ENCODE measurements around the gene RABAC1. TPM values are rescaled to one million over a fixed set of nuclear protein-coding genes. Genes with fewer than 3 reads are reported as not detected.

RABAC1 gene
- total and polyA plus RNA-seq, 4 donors: 87.9 to 291 (median 263) TPM

DNA sequence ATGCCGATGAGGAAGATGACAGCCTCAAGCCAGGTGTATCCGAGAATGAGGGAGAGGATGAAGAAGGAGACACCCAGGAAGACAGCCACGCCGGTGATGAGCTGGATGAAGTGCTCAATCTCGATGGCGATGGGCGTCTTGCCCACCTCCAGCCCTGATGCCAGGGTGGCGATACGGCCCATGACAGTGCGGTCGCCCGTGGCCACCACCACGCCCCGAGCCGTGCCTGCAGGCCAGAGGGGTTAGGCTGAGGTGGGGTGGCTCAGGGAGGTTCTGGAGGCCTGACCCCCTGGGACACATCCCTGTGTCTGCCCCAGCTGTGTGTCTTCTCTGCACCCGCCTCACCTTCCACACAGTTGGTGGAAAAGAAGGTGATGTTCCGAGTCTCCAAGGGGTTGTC lies 25.8 kb upstream of the RABAC1 start:
- DNase-seq (no peak), ATAC-seq (ENCODE audit: insufficient read depth, low FRiP score) (no peak)
- Histone ChIP-seq H3K27me3 (ENCODE audit: control insufficient read depth in 3 of 3, insufficient read depth in 3 of 3, low read length in 2 of 3) (peaks cover 0 to 4% (median 0%) of the 10 kb centered on the region in 3 donors), H3K9ac (ENCODE audit: insufficient read depth in 1 of 2, low read length in 2 of 2) (no peak overlapping the region), H3K36me3 (ENCODE audit: control insufficient read depth in 4 of 4, insufficient read depth in 4 of 4, low read length in 4 of 4) (no peaks in the 10 kb centered on the region), H3K4me1 (ENCODE audit: control insufficient read depth in 5 of 5, insufficient read depth in 5 of 5, low read length in 5 of 5) (no peaks in the 10 kb centered on the region), H3K9me3 (ENCODE audit: control insufficient read depth in 4 of 4, insufficient read depth in 3 of 4, low read length in 3 of 4) (no peaks in the 10 kb centered on the region), H3K27ac (ENCODE audit: low read depth in 1 of 2, low read length in 1 of 2) (no peak overlapping the region), H3K4me3 (no peak overlapping the region)
- WGBS, 2 donors: 89 to 94% methylated on average over 17 of the region's 17 CpGs
- no peak for TF ChIP-seq CTCF (IDR thresholded peaks at IDR 0.05; ENCODE audit: control extremely low read depth, extremely low read depth)

GRCh38 chr19:41981724-41982123 lies 22.6 kb upstream of the RABAC1 start:
- WGBS, 2 donors: 84 to 89% methylated on average over 15 of the region's 15 CpGs
- H3K9ac ChIP-seq (ENCODE audit: insufficient read depth in 1 of 2, low read length in 2 of 2): no peak overlapping the region
- no peak for ATAC-seq (ENCODE audit: insufficient read depth, low FRiP score)

GRCh38 chr19:41978470-41978869 lies 19.3 kb upstream of the RABAC1 start:
- peaks cover 0 to 2% (median 0%) of the 10 kb centered on the region in 3 donors for H3K27me3 ChIP-seq (ENCODE audit: control insufficient read depth in 3 of 3, insufficient read depth in 3 of 3, low read length in 2 of 3)
- H3K4me1 ChIP-seq (ENCODE audit: control insufficient read depth in 5 of 5, insufficient read depth in 5 of 5, low read length in 5 of 5): no peaks in the 10 kb centered on the region
- ATAC-seq (ENCODE audit: insufficient read depth, low FRiP score) (no peak), DNase-seq (no peak)
- H3K27ac ChIP-seq (ENCODE audit: low read depth in 1 of 2, low read length in 1 of 2): no peak overlapping the region
- no peaks in the 10 kb centered on the region for H3K9me3 ChIP-seq (ENCODE audit: control insufficient read depth in 4 of 4, insufficient read depth in 3 of 4, low read length in 3 of 4)
- H3K4me3 ChIP-seq: no peak overlapping the region
- no peaks in the 10 kb centered on the region for H3K36me3 ChIP-seq (ENCODE audit: control insufficient read depth in 4 of 4, insufficient read depth in 4 of 4, low read length in 4 of 4)
- TF ChIP-seq CTCF (IDR thresholded peaks at IDR 0.05; ENCODE audit: control extremely low read depth, extremely low read depth): no peak
- H3K9ac ChIP-seq (ENCODE audit: insufficient read depth in 1 of 2, low read length in 2 of 2): no peak overlapping the region
- WGBS, 2 donors: 90% methylated on average over 17 of the region's 17 CpGs

More at GRCh38 chr19:41981724-41982123, 22.6 kb upstream of the RABAC1 start:
- no peaks in the 10 kb centered on the region for H3K9me3 ChIP-seq (ENCODE audit: control insufficient read depth in 4 of 4, insufficient read depth in 3 of 4, low read length in 3 of 4)
- no peak overlapping the region for H3K27ac ChIP-seq (ENCODE audit: low read depth in 1 of 2, low read length in 1 of 2)
- DNase-seq: no peak
- H3K4me1 ChIP-seq (ENCODE audit: control insufficient read depth in 5 of 5, insufficient read depth in 5 of 5, low read length in 5 of 5): no peaks in the 10 kb centered on the region
- no peaks in the 10 kb centered on the region for H3K27me3 ChIP-seq (ENCODE audit: control insufficient read depth in 3 of 3, insufficient read depth in 3 of 3, low read length in 2 of 3)
- no peak overlapping the region for H3K4me3 ChIP-seq
- no peak for TF ChIP-seq CTCF (IDR thresholded peaks at IDR 0.05; ENCODE audit: control extremely low read depth, extremely low read depth)
- H3K36me3 ChIP-seq (ENCODE audit: control insufficient read depth in 4 of 4, insufficient read depth in 4 of 4, low read length in 4 of 4): no peaks in the 10 kb centered on the region

- Histone ChIP-seq H3K27ac (ENCODE audit: low read depth in 1 of 2, low read length in 1 of 2) (no peak overlapping the region), H3K9ac (ENCODE audit: insufficient read depth in 1 of 2, low read length in 2 of 2) (no peak overlapping the region), H3K36me3 (ENCODE audit: control insufficient read depth in 4 of 4, insufficient read depth in 4 of 4, low read length in 4 of 4) (no peaks in the 10 kb centered on the region), H3K4me1 (ENCODE audit: control insufficient read depth in 5 of 5, insufficient read depth in 5 of 5, low read length in 5 of 5) (no peaks in the 10 kb centered on the region), H3K4me3 (no peak overlapping the region), H3K27me3 (ENCODE audit: control insufficient read depth in 3 of 3, insufficient read depth in 3 of 3, low read length in 2 of 3) (peaks cover 0 to 3% (median 0%) of the 10 kb centered on the region in 3 donors), H3K9me3 (ENCODE audit: control insufficient read depth in 4 of 4, insufficient read depth in 3 of 4, low read length in 3 of 4) (no peaks in the 10 kb centered on the region)
- no peak for DNase-seq
- 84 to 89% methylated on average over 20 to 22 of the region's 22 CpGs for WGBS, 2 donors
- TF ChIP-seq CTCF (IDR thresholded peaks at IDR 0.05; ENCODE audit: control extremely low read depth, extremely low read depth): no peak
- no peak for ATAC-seq (ENCODE audit: insufficient read depth, low FRiP score)
Observed at GRCh38 chr19:41977916-41978315, 18.8 kb upstream of the RABAC1 start.
